ENCODE data around the gene TULP4. TPM values are rescaled to one million over a fixed set of nuclear protein-coding genes. Genes with fewer than 3 reads are reported as not detected.

The TULP4 gene
- total and polyA plus RNA-seq, 10 donors, result 1.8 to 143 (median 78.1) TPM

DNA sequence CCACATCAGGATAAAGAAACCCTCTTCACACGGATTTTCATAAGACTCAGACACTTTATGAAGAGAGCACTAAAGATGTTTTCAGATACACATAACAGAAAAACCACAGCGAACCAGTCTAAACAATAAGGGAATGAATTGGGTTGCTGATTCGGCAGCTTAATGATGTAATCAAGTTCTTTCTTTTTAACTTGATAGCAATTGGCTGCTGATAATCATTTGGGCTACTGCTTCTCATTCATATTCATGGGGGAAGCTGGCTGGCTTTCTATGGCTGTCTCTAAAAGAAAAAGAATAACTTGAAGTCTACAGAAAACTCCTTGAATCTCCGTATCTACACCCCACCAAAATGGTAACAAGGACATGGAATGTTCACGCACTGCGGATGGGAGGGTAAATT is 227.6 kb downstream of the TULP4 start:
- Histone ChIP-seq H3K4me1 (peaks cover 7 to 24% (median 20%) of the 10 kb centered on the region in 6 donors), H3K9me3 (no peaks in the 10 kb centered on the region), H3K27me3 (replicated peaks in 1 of 7) (peaks cover 0 to 57% (median 30%) of the 10 kb centered on the region in 7 donors), H3K36me3 (no peaks in the 10 kb centered on the region), H3K27ac (no peak overlapping the region), H3K4me3 (no peak overlapping the region)
- intact Hi-C loops (cut with DNase I; ENCODE audit: low total_unique reads), result no loop called here
- 87 to 96% (median 89%) methylated on average over 6 of the region's 6 CpGs for WGBS, 5 donors
- no peak for DNase-seq
- TF ChIP-seq POLR2AphosphoS5 (IDR thresholded peaks at IDR 0.05) (no peak), POLR2A (IDR thresholded peaks at IDR 0.05) (no peak)
- TF ChIP-seq, protein P1, sequence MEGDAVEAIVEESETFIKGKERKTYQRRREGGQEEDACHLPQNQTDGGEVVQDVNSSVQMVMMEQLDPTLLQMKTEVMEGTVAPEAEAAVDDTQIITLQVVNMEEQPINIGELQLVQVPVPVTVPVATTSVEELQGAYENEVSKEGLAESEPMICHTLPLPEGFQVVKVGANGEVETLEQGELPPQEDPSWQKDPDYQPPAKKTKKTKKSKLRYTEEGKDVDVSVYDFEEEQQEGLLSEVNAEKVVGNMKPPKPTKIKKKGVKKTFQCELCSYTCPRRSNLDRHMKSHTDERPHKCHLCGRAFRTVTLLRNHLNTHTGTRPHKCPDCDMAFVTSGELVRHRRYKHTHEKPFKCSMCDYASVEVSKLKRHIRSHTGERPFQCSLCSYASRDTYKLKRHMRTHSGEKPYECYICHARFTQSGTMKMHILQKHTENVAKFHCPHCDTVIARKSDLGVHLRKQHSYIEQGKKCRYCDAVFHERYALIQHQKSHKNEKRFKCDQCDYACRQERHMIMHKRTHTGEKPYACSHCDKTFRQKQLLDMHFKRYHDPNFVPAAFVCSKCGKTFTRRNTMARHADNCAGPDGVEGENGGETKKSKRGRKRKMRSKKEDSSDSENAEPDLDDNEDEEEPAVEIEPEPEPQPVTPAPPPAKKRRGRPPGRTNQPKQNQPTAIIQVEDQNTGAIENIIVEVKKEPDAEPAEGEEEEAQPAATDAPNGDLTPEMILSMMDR (IDR thresholded peaks at IDR 0.05 in 8 of 11, conservative IDR thresholded peaks at IDR 0.05 in 3 of 11), result no peak

DNA sequence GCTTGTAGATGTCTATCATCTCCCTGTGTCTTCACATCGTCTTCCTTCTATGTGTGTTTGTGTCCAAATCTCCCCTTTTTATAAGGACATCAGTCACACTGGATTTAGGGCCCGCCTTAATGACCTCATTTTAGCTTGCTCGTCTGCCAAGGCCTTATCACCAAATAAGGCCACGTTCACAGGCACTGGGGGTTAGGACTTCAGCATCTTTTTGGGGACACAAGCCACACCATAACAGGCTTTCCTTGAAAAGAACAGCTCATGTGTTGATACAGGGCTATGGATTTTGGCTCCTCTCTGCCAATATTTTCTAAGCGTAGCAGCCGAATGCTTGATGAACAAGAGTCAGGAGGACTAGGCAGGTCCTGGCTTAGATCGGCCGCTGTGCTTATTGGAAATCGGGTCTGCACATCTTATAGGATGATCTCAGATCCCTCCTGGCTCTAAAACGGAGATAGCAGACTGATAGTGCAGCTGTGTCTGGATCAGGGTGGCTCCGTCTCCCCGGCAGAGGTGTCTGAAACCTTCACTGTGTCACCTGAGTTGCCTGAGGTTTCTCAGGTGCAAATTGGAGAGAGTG is 231.4 kb downstream of the TULP4 start:
- no peak overlapping the region for H3K4me3 ChIP-seq
- no peak for TF ChIP-seq POLR2A (IDR thresholded peaks at IDR 0.05)
- TF ChIP-seq, protein P1 (IDR thresholded peaks at IDR 0.05 in 8 of 11, conservative IDR thresholded peaks at IDR 0.05 in 3 of 11), result no peak
- no peak for TF ChIP-seq POLR2AphosphoS5 (IDR thresholded peaks at IDR 0.05)
- intact Hi-C loops (cut with DNase I; ENCODE audit: low total_unique reads), result no loop called here
- peaks cover 0 to 19% (median 0%) of the 10 kb centered on the region in 7 donors for H3K27me3 ChIP-seq (replicated peaks in 1 of 7)
- 77 to 91% (median 84%) methylated on average over 12 of the region's 12 CpGs for WGBS, 5 donors
- DNase-seq, result no peak
- no peak overlapping the region for H3K27ac ChIP-seq
- no peaks in the 10 kb centered on the region for H3K4me1 ChIP-seq
- no peaks in the 10 kb centered on the region for H3K9me3 ChIP-seq
- H3K36me3 ChIP-seq, result no peaks in the 10 kb centered on the region

DNA sequence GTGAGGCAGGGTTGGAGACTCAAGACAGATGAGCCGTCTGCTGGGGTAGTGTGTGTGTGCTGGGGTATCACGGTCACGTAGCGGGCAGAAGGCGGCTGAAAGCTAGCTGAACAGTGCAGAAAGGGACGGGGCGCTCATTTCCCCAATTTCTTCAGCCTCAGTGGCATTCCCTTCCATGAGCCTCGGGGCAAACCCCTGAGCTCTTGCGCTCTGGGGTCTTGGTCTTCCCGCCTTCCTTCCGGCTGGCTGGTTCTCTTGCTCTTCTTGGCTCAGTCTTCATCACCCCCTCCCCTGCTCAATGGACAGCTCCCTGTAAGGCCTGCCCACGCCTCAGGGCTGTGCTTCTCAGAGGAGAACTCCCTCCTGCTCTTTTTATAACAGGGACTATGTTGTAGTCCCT is 232.2 kb downstream of the TULP4 start:
- peak; percentile 37 for DNase-seq

More for the DNA sequence above, 232.2 kb downstream of the TULP4 start:
- Histone ChIP-seq H3K4me3 (no peak overlapping the region), H3K9me3 (no peaks in the 10 kb centered on the region), H3K36me3 (no peaks in the 10 kb centered on the region), H3K4me1 (no peaks in the 10 kb centered on the region), H3K27ac (peak overlapping the region in 2 of 8 donors; percentile 36 to 53), H3K27me3 (replicated peaks in 1 of 7) (peaks cover 0 to 14% (median 0%) of the 10 kb centered on the region in 7 donors)
- intact Hi-C loops (cut with DNase I; ENCODE audit: low total_unique reads), result no loop called here
- 84 to 90% (median 89%) methylated on average over 12 of the region's 12 CpGs for WGBS, 5 donors
- TF ChIP-seq, protein P1 (IDR thresholded peaks at IDR 0.05 in 8 of 11, conservative IDR thresholded peaks at IDR 0.05 in 3 of 11), result no peak
- TF ChIP-seq POLR2AphosphoS5 (IDR thresholded peaks at IDR 0.05) (no peak), POLR2A (IDR thresholded peaks at IDR 0.05) (no peak)
